Mesodermal cell (in vitro differentiated cells): Measurements from ENCODE around the gene CLBA1.

ENCODE experiments used
- H3K27ac ChIP-seq: 2 replicates; pipeline ENCODE4 v1.7.0; 2013; ENCODE audit warnings: mild to moderate bottlenecking, low read depth, low read length, moderate library complexity; ENCODE audit not compliant: severe bottlenecking
- H3K36me3 ChIP-seq: 2 replicates; pipeline ENCODE4 v1.7.1; 2013; ENCODE audit warnings: mild to moderate bottlenecking, low read length, moderate library complexity; ENCODE audit not compliant: control insufficient read depth, insufficient read depth
- H3K4me1 ChIP-seq: one replicate; pipeline ENCODE4 v1.7.1; 2013; ENCODE audit warnings: mild to moderate bottlenecking, low read length; ENCODE audit not compliant: insufficient read depth, control insufficient read depth, poor library complexity, severe bottlenecking
- H3K4me3 ChIP-seq: 2 replicates; pipeline ENCODE4 v1.7.0; 2013; ENCODE audit warnings: low read length, control low read depth, mild to moderate bottlenecking; ENCODE audit not compliant: insufficient read depth, poor library complexity, severe bottlenecking; ENCODE audit errors: extremely low read depth
- H3K9me3 ChIP-seq: 2 replicates; pipeline ENCODE4 v1.7.1; 2013; ENCODE audit warnings: mild to moderate bottlenecking, low read length, moderate library complexity; ENCODE audit not compliant: control insufficient read depth
- WGBS, 2 experiments: methylation state at CpG; one replicate each; pipeline ENCODE4 v1.1.5; 2013; ENCODE audit warnings: missing lambda C conversion rate in 2 of 2; ENCODE audit not compliant: insufficient coverage in 2 of 2; 5-methylcytosine and 5-hydroxymethylcytosine counted together

The CLBA1 gene

DNA sequence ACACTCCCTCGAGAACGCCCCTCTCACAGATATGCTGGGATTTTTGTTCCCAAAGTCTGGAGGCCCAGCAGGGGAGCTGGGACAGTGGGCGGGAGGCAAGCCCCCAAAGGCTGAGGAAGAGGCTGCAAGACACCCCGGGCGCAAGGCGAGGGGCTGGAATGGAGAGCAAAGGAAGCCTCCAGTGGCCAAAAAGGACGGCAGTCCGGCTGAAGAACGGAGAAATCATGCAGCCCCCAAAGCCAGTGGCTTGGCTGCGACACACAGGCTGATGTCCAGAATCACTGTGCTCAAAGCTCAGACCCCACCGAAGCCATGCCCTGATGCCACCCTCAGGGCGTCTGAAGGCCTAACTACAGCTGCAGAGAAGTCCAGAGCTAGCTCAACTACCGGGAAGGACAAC lies 10.9 kb downstream of the CLBA1 start:
- Histone ChIP-seq H3K36me3 (peaks cover 26% of the 10 kb centered on the region), H3K27ac (no peak overlapping the region)
- 90 to 93% methylated on average over 13 of the region's 13 CpGs for WGBS, 2 experiments

DNA sequence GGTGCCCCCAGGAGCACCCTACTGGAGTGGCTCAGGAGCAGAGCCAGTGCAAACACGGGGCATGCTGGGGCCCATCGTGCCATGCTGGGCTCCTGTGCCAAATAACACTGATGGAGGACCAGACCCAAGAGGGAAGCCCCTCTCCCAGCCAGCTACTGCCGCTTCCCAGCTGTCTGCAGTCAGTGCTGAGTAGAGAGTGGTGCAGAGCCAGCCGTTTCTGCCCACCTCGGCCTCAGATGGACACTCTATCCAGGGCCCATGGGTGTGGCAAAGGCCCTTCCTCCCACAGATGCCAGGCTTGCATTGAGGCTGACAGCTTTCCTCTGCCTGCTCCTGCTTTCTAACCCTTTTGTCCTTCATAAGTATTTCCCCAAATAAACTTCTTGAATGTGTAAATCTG lies 13.2 kb downstream of the CLBA1 start:
- 92 to 93% methylated on average over 4 to 5 of the region's 5 CpGs for WGBS, 2 experiments
- H3K4me3 ChIP-seq = no peak overlapping the region
- H3K36me3 ChIP-seq = peaks cover 11% of the 10 kb centered on the region
- H3K27ac ChIP-seq = no peak overlapping the region
- no peaks in the 10 kb centered on the region for H3K4me1 ChIP-seq
- no peaks in the 10 kb centered on the region for H3K9me3 ChIP-seq

More for the DNA sequence above, 10.9 kb downstream of the CLBA1 start:
- no peak overlapping the region for H3K4me3 ChIP-seq
- no peaks in the 10 kb centered on the region for H3K4me1 ChIP-seq
- H3K9me3 ChIP-seq = no peaks in the 10 kb centered on the region

DNA sequence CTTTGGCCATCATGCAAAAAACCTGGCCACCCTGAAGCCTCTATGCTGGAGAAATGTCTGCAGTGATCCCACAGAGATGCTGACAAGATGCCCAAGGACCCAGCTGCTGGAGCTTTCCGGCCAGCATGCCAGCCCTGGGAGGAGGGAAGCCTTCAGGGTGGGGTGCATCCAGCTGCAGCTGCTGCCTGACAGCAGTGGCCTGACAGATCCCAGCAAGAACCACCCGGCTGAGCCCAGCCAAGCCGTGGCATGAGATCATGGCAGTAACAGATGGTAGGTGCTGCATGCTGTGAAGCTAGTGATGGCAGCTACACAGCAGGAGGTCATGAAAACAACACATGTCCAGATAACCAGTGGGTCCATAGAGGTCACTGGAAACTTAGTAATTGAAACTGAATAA lies 13.8 kb downstream of the CLBA1 start:
- Histone ChIP-seq H3K36me3 (peaks cover 9% of the 10 kb centered on the region), H3K4me1 (no peaks in the 10 kb centered on the region), H3K27ac (no peak overlapping the region), H3K4me3 (no peak overlapping the region), H3K9me3 (no peaks in the 10 kb centered on the region)
- whole genome bisulfite sequencing, 2 experiments = 91 to 92% methylated on average over 3 of the region's 3 CpGs

DNA sequence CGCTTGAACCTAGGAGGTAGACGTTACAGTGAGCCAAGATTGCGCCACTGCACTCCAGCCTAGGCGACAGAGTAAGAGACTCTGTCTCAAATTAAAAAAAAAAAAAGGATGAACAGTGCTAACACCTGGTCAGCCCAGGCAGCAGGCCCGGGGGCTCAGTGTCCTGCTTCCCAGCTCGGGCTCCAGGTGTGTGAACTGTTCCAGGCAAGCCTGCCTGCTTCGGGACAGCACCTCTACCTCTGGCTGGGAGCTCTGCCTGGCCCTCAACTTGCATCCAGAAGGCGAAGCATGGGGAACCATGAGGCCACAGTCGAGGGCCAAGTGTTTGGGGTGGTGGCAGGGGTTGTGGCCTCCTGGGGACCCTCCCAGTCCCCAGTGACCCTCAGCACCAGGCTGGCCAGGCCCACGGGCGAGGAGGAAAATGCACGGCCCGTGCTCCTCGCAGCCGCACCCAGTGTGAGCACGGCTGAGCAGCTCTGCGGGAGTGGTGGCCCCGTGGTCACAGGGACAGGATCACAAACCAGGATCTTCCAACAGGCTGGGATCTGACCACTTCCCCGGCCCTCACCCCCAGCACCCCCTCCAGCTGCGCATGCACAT lies 19.8 kb downstream of the CLBA1 start:
- Histone ChIP-seq H3K4me3 (no peak overlapping the region), H3K9me3 (no peaks in the 10 kb centered on the region), H3K27ac (no peak overlapping the region), H3K4me1 (no peaks in the 10 kb centered on the region), H3K36me3 (peaks cover 36% of the 10 kb centered on the region)
- 95 to 98% methylated on average over 19 to 20 of the region's 20 CpGs for whole genome bisulfite sequencing, 2 experiments

DNA sequence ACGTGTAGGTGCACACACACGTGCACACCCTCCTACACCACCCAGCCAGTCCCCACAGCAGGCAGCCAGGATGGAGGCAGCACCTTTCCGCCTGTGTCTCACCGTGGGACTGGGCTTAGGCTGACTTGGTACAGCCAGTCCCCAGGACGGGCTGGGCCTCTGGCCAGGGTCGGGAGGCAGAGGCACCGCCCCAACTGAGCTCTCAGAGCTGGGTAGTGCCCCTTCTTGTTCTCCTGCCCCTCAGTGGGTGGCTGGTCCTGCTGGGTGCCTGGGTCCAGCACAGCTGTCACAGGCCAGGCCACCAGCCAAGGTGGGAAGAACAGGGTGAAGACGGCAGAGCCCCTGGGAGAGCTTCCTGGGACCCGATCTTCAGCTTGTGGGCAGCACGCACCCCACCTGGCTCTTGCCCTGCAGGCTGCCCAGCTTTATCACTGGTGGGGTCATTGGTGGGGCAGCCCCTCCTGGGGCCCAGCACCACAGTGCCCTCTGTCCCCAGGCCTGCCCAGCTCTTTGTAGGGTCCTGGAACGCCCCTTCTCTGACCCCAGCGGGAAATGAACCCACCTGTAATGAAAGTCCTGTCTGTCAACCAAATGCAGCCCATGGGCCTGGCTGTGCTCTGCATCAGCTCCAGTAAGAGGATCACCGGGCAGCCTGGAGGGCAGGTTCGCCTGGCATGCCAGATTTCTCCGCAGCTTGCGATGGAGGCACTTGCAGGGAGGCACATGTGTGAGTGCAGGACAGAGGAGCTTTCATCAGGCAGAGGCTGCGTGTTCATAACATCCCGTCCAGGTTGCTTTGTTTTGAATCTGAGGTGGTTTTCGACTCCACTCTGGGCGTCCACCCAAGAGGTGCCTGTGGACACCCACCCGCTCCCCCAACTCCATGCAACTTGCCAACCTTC lies 20.6 kb downstream of the CLBA1 start:
- 95 to 98% methylated on average over 20 to 21 of the region's 21 CpGs for WGBS, 2 experiments
- no peak overlapping the region for H3K4me3 ChIP-seq
- no peak overlapping the region for H3K27ac ChIP-seq
- H3K36me3 ChIP-seq = peaks cover 43% of the 10 kb centered on the region
- no peaks in the 10 kb centered on the region for H3K4me1 ChIP-seq
- no peaks in the 10 kb centered on the region for H3K9me3 ChIP-seq

DNA sequence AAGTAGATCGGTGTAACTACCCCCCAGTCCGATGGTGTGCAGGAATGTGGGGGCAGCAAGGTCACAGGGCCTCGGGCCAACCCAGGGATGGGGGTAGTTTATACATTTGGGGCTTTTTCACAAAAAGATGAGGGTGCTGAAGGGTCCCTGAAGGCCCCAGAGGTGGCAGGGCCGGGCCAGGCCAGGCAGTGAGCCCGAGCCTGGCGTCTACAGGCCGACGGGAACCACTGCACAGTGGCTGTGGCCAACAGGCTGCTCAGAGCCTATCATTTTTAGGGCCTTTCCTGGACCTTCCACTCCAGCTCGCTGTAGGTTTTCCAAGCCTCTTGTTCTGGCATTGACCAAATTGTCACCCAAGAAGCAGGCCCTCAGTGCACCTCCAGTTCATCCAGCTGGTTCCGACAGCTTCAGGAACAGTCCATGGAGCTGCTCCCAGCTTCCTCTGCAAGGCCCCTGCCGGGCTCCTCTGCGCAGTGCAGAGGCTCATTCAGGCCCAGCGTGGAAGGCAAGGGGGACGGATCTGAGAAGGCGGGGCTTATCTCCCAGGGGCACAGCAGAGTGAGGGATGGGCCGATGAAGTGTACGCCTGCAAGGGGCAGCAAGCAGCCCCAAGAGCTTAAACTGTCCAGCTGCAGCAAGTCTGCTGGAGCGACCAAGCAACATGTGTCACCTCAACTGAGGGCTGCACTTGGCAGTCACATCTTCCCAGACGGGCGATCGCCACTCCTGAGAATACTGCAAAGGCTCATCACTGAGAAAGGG lies 21.4 kb downstream of the CLBA1 start:
- Histone ChIP-seq H3K9me3 (no peaks in the 10 kb centered on the region), H3K4me1 (no peaks in the 10 kb centered on the region), H3K4me3 (no peak overlapping the region), H3K27ac (no peak overlapping the region), H3K36me3 (peaks cover 51% of the 10 kb centered on the region)
- 90 to 95% methylated on average over 17 to 21 of the region's 21 CpGs for WGBS, 2 experiments

DNA sequence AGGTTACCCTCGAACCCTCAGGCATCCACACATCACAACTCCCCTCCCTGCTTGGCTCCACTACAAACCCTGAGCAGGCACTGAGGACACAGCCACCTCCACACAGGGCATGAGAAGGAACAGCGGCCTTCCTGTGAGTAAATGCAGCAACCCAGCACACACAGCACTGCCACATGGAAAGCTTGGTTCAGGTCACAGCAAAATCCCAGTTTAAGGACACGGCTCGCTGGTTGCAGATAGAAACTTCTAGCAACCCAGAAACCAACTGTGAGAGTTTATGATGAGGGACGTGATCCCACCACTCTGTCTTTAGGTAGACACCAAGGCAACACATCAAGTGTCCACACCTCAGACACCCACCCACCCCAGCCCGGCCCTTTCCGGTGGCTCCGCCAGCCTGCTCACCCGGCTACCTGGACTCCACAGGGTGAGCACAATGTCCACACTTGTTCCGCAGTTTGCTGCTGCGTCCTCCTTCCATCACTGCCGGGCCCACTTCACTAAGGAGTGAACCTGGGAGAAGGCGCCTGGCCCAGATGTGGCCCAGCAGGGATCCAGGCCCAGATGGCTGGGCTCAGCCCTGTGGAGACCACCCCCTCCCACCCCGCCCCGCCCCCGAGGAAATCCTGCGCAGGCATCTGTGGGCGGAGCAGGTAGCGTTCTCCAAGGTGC lies 22.1 kb downstream of the CLBA1 start:
- Histone ChIP-seq H3K27ac (no peak overlapping the region), H3K36me3 (peaks cover 59% of the 10 kb centered on the region), H3K4me3 (no peak overlapping the region), H3K4me1 (no peaks in the 10 kb centered on the region), H3K9me3 (no peaks in the 10 kb centered on the region)
- WGBS, 2 experiments = 95 to 98% methylated on average over 13 to 19 of the region's 19 CpGs

DNA sequence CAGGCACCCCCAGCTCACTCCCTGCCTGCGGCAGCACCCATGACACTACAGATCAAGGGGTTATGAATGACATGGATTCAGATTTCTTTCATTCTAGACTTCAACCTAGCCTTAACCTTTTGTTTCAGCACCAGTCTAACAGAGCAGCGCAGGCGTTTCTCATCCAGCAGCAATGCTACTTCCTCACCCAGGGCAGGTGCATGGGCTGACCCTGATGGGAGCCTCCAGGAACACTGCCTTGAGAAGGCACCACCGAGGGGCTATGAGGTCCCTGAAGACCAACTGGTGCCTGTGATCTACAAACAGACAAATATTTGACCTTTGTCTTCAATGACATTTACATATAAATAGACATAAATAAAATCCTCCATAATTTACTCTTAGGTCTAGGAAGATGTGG lies 24.5 kb downstream of the CLBA1 start:
- Histone ChIP-seq H3K4me3 (no peak overlapping the region), H3K27ac (no peak overlapping the region)
- 88 to 100% methylated on average over 3 of the region's 4 CpGs for WGBS, 2 experiments

DNA sequence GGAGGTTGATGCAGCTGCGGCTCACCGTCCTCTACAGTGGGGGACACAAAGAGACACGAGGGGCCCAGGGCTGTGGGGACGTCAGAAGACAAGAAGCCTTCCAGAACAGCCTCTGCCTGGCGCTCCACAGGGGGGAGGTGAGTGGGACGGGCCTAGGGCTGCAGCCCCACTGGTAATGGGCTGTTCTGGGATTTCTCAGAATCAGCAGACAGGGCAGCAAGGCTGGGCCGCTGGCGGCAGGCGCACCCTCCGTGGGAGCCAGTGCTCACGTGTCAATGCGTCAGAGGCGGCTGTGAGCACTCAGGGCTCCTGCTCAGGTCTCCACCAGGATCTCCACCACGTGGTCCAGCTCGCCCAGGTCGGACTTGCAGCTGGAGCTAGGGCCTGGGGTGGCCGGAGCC lies 25.3 kb downstream of the CLBA1 start:
- 77 to 90% methylated on average over 15 of the region's 17 CpGs for WGBS, 2 experiments
- Histone ChIP-seq H3K27ac (no peak overlapping the region), H3K9me3 (no peaks in the 10 kb centered on the region), H3K36me3 (peaks cover 76% of the 10 kb centered on the region), H3K4me3 (no peak overlapping the region), H3K4me1 (peaks cover 10% of the 10 kb centered on the region)

More for the DNA sequence above, 24.5 kb downstream of the CLBA1 start:
- Histone ChIP-seq H3K36me3 (peaks cover 74% of the 10 kb centered on the region), H3K9me3 (no peaks in the 10 kb centered on the region), H3K4me1 (peaks cover 3% of the 10 kb centered on the region)

DNA sequence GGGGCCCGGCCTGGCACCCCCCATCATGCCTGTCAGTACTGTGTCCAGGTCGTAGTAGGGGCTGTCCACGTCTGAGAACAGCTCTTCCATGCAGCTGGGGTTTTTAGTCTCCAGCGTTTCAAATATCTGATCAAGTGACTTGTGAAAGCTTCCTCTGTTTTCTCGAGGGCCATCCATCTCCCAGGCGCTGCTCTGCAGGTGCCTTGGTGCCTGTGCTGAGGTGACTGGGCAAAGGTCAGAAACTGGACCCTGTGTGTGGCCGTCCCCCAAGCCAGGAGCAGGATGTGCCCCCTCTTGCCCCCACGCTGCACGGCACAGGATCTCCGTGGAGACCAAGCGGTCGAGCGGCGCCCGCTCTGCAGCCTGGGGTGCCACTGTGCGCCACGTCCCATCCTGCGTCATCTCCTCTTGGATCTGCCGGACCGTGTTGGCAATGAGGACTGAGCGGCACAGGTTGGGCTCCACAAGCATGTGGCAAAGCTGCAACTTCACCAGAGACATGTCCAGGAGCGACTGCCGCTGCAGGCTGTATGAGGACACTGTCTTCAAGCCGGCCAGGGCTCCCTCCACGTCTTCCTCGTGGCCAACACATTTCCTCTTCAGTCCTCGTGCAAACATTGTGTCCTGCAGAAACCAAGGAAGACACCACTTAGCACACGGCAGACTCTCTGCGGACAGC lies 25.9 kb downstream of the CLBA1 start:
- no peak overlapping the region for H3K27ac ChIP-seq
- no peaks in the 10 kb centered on the region for H3K9me3 ChIP-seq
- peaks cover 10% of the 10 kb centered on the region for H3K4me1 ChIP-seq
- no peak overlapping the region for H3K4me3 ChIP-seq
- H3K36me3 ChIP-seq = peaks cover 80% of the 10 kb centered on the region
- WGBS, 2 experiments = 96 to 99% methylated on average over 29 of the region's 29 CpGs
